GM10847 (cell line): ENCODE data around the gene GNAQ.

Experiments used
- POLR2A ChIP-seq: IDR thresholded peaks from 2 replicates; pipeline ENCODE4 v1.6.1; 2011; ENCODE audit not compliant: insufficient read length; ENCODE audit errors: extremely low read depth

GNAQ gene

GRCh38 chr9:78035383-78035993 is 3.9 kb upstream of the GNAQ start:
- TF ChIP-seq POLR2A, result no peak

- no peak for TF ChIP-seq POLR2A
Measured at GRCh38 chr9:78033870-78034269, 2.3 kb upstream of the GNAQ start.

- TF ChIP-seq POLR2A, result no peak
Measured at GRCh38 chr9:78032730-78033457, 1.3 kb upstream of the GNAQ start.

GRCh38 chr9:78031893-78032729 is 500 bp upstream of the GNAQ start:
- no peak for TF ChIP-seq POLR2A

- no peak for TF ChIP-seq POLR2A
Measured at GRCh38 chr9:78030553-78031443, 813 bp downstream of the GNAQ start.

GRCh38 chr9:78030296-78030552 is 1.4 kb downstream of the GNAQ start:
- no peak for TF ChIP-seq POLR2A

DNA sequence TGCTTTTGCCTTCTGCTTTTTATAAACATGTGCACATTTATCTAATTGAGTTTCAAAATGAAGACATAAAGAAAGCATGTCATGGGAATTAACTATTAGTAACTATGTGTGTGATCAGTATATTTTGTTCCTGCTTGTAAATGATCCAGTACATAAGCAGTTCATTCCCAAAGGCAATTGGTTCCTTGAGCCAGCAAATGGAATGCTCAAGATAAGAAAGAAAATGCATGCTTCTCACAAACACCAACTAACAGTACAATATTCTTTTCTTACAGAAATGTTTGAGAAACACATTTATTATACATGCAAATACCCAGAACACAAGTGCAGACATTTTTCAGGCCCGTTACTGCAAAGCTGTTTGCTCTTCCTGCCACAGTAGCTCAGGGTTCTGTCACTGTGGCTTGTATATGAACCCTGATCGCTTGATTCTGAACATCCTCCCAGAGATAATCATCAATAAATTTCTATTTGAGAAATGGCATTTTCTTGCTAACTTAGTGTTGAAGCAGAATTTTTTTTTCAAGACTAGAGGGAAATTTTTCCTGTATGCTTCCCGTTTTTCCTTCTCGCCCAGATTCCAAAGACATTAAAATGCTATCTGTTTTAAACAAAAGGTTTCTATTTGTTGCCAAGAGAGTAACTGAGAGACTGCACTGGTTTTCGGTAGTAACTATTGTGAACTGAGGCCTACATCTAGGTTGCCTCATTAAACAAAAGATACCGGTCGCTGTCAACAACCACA is 1.9 kb downstream of the GNAQ start:
- TF ChIP-seq POLR2A, result no peak

DNA sequence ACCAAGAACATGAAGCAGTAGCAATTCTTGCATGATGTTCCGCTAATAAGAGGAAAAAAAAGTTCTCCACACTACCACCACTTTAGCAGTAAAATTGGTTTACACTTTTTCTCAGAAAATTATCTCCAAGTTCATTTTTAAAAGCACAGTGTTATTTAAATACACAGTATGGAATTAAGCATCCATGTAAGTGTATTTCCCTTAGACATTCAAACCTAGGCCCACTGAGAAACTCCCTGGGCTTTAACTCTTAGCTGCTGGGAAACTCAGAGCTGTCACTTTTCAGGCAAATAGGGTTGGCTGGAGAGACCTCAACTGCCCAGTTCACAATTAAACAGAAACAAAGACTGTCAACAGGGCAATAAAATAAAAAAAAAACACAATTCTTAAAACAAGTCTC is 2.7 kb downstream of the GNAQ start:
- TF ChIP-seq POLR2A, result no peak

DNA sequence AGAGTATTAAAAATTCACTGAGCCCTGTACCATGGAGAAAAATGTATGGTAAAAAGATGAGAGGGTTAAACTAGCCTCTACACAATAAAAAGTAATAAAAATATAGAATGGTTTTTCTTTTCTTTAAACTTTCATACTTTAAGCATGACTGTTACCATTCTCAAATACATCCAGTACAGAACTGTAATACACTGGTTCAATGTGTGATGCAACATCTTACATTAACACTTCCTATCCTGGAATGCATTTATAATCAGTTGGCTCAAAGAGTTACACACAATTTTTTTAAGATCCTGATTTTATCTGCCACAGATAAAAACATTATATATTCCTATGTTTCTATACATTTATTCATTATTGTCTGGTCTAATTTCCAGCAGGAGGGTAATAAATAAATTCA is 4.7 kb downstream of the GNAQ start:
- TF ChIP-seq POLR2A, result no peak

- no peak for TF ChIP-seq POLR2A
Measured at GRCh38 chr9:78026416-78026815, 5.2 kb downstream of the GNAQ start.

- TF ChIP-seq POLR2A, result no peak
Measured at GRCh38 chr9:78025186-78025585, 6.4 kb downstream of the GNAQ start.

DNA sequence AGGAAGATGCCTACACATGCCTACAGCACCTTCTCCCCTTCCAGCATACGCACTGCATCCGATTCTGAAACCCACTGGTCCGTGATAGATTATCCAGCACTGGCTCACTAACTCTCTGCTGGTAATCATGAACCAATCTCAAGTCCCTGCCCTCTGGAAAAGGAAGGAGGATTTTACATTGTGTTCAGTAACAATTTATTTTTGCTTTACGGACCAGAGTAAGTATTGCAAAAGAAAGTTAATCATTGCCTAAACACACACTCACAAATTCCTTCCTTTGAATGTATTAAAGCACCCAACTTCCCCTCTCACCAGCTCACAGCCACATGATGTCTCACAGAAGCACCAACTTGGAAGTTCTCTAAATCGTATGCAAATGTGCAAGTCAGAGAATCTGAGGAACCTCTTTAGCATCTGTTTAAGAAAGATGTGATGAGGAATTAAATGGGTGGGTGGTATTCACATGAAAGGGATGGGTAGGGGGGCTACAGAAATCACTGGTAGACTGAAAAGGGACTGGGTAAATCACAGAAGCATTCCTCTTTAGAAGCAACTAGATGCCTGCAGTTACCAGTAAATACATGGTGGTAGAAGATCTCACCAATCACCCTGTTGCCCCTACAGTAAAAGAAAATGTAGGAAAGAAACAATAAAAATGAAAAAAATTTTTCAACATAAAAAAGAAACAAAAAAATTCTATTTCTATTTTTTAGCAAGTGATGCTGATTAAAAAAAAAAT is 8.4 kb downstream of the GNAQ start:
- no peak for TF ChIP-seq POLR2A

DNA sequence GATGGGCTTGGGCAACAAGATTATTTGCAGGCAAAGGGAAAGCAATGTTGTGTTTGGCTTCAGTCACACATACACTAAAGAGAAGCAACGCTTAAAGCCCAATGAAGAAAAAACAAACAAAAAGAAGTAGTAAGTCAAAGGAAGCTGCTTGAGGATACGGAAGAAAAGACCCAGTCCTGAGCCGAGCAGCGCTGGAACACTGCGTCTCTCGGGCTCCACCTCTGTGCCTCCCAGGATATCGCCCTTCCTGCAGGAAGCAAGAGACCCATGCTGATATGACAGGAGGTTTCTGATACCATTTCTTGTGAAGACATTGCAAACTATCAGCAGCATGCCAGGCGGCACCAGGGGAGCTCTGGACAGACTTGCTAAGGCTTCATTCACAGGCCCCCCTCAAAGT is 9.9 kb downstream of the GNAQ start:
- no peak for TF ChIP-seq POLR2A

GRCh38 chr9:78017190-78017693 is 14.4 kb downstream of the GNAQ start:
- no peak for TF ChIP-seq POLR2A
